Activated T-helper 2 cell treated with anti-CD3 and anti-CD28 coated beads, Interferon-gamma antibody, Interleukin-2, Interleukin-4, amounts not matched to agents 10 μg/mL and 5 μg/mL and 100 μg/mL, durations not matched to agents 14 hours and 24 hours and 36 hours (primary cell): ENCODE measurements around the gene PYY. TPM values are rescaled to one million over a fixed set of nuclear protein-coding genes. Genes with fewer than 3 reads are reported as not detected.

Experiments used
- DNase-seq: peaks from one replicate; pipeline ENCODE4 v3.0.0; 2021; ENCODE audit warnings: low spot score
- H3K27ac Mint-ChIP-seq: one replicate; pipeline ENCODE4 v1.8.0; 2021; ENCODE audit warnings: mixed read lengths
- H3K27me3 Mint-ChIP-seq: one replicate; pipeline ENCODE4 v1.8.0; 2021; ENCODE audit warnings: low read depth, mixed read lengths
- H3K36me3 Mint-ChIP-seq: one replicate; pipeline ENCODE4 v1.8.0; 2021; ENCODE audit warnings: low read depth, mixed read lengths
- H3K4me1 Mint-ChIP-seq: one replicate; pipeline ENCODE4 v1.8.0; 2021; ENCODE audit warnings: low read depth, mixed read lengths
- H3K4me3 Mint-ChIP-seq: one replicate; pipeline ENCODE4 v1.8.0; 2021; ENCODE audit warnings: low read depth, mild to moderate bottlenecking, moderate library complexity, mixed read lengths
- H3K9me3 Mint-ChIP-seq: one replicate; pipeline ENCODE4 v1.8.0; 2021; ENCODE audit warnings: mixed read lengths
- intact Hi-C: fragments of 100-400 bp; cut with micrococcal nuclease; formaldehyde crosslinking; loops from one replicate; pipeline ENCODE4 v1.15.1; 2023
- total RNA-seq: library from RNA; stranded (reverse); gene quantifications from 2 replicates; pipeline ENCODE4 v1.2.3, GENCODE V29; 2022

PYY gene
- total RNA-seq, 1 donor from 2014 or later, result 0.18 TPM

- no peaks in the 10 kb centered on the region for H3K9me3 Mint-ChIP-seq
- no peak overlapping the region for H3K4me3 Mint-ChIP-seq
- DNase-seq, result no peak
- peaks cover 5% of the 10 kb centered on the region for H3K4me1 Mint-ChIP-seq
- peaks cover 9% of the 10 kb centered on the region for H3K27me3 Mint-ChIP-seq
- H3K27ac Mint-ChIP-seq, result no peak overlapping the region
- intact Hi-C loops, result no loop called here
- no peaks in the 10 kb centered on the region for H3K36me3 Mint-ChIP-seq
Measured at GRCh38 chr17:43916385-43916784, 37.4 kb downstream of the PYY start.

- Mint-ChIP-seq H3K27ac (no peak overlapping the region), H3K36me3 (no peaks in the 10 kb centered on the region), H3K9me3 (no peaks in the 10 kb centered on the region), H3K4me1 (peaks cover 5% of the 10 kb centered on the region), H3K4me3 (no peak overlapping the region), H3K27me3 (peaks cover 9% of the 10 kb centered on the region)
- intact Hi-C loops, result no loop called here
- DNase-seq, result no peak
Measured at GRCh38 chr17:43915559-43915958, 38.2 kb downstream of the PYY start.

GRCh38 chr17:43914451-43914850 lies 39.3 kb downstream of the PYY start:
- Mint-ChIP-seq H3K4me1 (peaks cover 5% of the 10 kb centered on the region), H3K36me3 (no peaks in the 10 kb centered on the region), H3K27ac (no peak overlapping the region), H3K9me3 (no peaks in the 10 kb centered on the region), H3K27me3 (peaks cover 13% of the 10 kb centered on the region), H3K4me3 (no peak overlapping the region)
- DNase-seq, result no peak
- intact Hi-C loops, result no loop called here

GRCh38 chr17:43913584-43913983 lies 40.2 kb downstream of the PYY start:
- Mint-ChIP-seq H3K4me3 (no peak overlapping the region), H3K4me1 (peaks cover 5% of the 10 kb centered on the region), H3K27me3 (peaks cover 12% of the 10 kb centered on the region), H3K27ac (no peak overlapping the region), H3K9me3 (no peaks in the 10 kb centered on the region), H3K36me3 (no peaks in the 10 kb centered on the region)
- intact Hi-C loops, result no loop called here
- no peak for DNase-seq

- Mint-ChIP-seq H3K27ac (no peak overlapping the region), H3K4me3 (no peak overlapping the region), H3K36me3 (no peaks in the 10 kb centered on the region), H3K27me3 (peaks cover 20% of the 10 kb centered on the region), H3K9me3 (no peaks in the 10 kb centered on the region), H3K4me1 (peaks cover 5% of the 10 kb centered on the region)
- intact Hi-C loops, result no loop called here
- DNase-seq, result no peak
Measured at GRCh38 chr17:43912635-43913304, 41.0 kb downstream of the PYY start.

- peaks cover 4% of the 10 kb centered on the region for H3K4me1 Mint-ChIP-seq
- H3K4me3 Mint-ChIP-seq, result no peak overlapping the region
- DNase-seq, result no peak
- no peaks in the 10 kb centered on the region for H3K36me3 Mint-ChIP-seq
- intact Hi-C loops, result loop anchor here (2.0 kb wide), 1 partner anchor 83 kb away; no protein-coding TSS in a partner anchor
- H3K27ac Mint-ChIP-seq, result no peak overlapping the region
- H3K9me3 Mint-ChIP-seq, result no peaks in the 10 kb centered on the region
- H3K27me3 Mint-ChIP-seq, result peaks cover 22% of the 10 kb centered on the region
Measured at GRCh38 chr17:43911904-43912303, 41.8 kb downstream of the PYY start.

- Mint-ChIP-seq H3K4me1 (peaks cover 2% of the 10 kb centered on the region), H3K4me3 (no peak overlapping the region), H3K27me3 (peaks cover 35% of the 10 kb centered on the region), H3K36me3 (no peaks in the 10 kb centered on the region), H3K27ac (no peak overlapping the region), H3K9me3 (no peaks in the 10 kb centered on the region)
- intact Hi-C loops, result loop anchor here (2.0 kb wide), 1 partner anchor 85 kb away; no protein-coding TSS in a partner anchor
- no peak for DNase-seq
Measured at GRCh38 chr17:43909537-43910231, 44.1 kb downstream of the PYY start.

GRCh38 chr17:43907998-43908721 lies 45.6 kb downstream of the PYY start:
- no peaks in the 10 kb centered on the region for H3K36me3 Mint-ChIP-seq
- H3K4me1 Mint-ChIP-seq, result peaks cover 2% of the 10 kb centered on the region
- no peaks in the 10 kb centered on the region for H3K9me3 Mint-ChIP-seq
- peak; percentile 36 for DNase-seq
- no peak overlapping the region for H3K27ac Mint-ChIP-seq
- H3K27me3 Mint-ChIP-seq, result peaks cover 49% of the 10 kb centered on the region
- H3K4me3 Mint-ChIP-seq, result no peak overlapping the region
- intact Hi-C loops, result no loop called here

- peaks cover 2% of the 10 kb centered on the region for H3K4me1 Mint-ChIP-seq
- H3K36me3 Mint-ChIP-seq, result no peaks in the 10 kb centered on the region
- intact Hi-C loops, result no loop called here
- no peak within 1 kb of the TSS for H3K4me3 Mint-ChIP-seq
- no peaks in the 10 kb centered on the region for H3K9me3 Mint-ChIP-seq
- peaks cover 49% of the 10 kb centered on the region for H3K27me3 Mint-ChIP-seq
- H3K27ac Mint-ChIP-seq, result no peak within 1 kb of the TSS
- DNase-seq, result peak; percentile 20
Measured at GRCh38 chr17:43907425-43907981, 46.2 kb downstream of the PYY start, which contains the start of gene MPP2. Gene MPP2, minus strand, starts transcription at chr17:43907536. Its CDS starts 3,076 bp downstream, at chr17:43904460.

- peaks cover 49% of the 10 kb centered on the region for H3K27me3 Mint-ChIP-seq
- H3K27ac Mint-ChIP-seq, result no peak overlapping the region
- no peak overlapping the region for H3K4me3 Mint-ChIP-seq
- DNase-seq, result no peak
- no peaks in the 10 kb centered on the region for H3K36me3 Mint-ChIP-seq
- peaks cover 2% of the 10 kb centered on the region for H3K4me1 Mint-ChIP-seq
- intact Hi-C loops, result no loop called here
- H3K9me3 Mint-ChIP-seq, result no peaks in the 10 kb centered on the region
Measured at GRCh38 chr17:43906951-43907424, 46.8 kb downstream of the PYY start.

GRCh38 chr17:43905985-43906852 lies 47.5 kb downstream of the PYY start:
- Mint-ChIP-seq H3K27ac (no peak overlapping the region), H3K4me1 (peaks cover 2% of the 10 kb centered on the region), H3K36me3 (no peaks in the 10 kb centered on the region), H3K9me3 (no peaks in the 10 kb centered on the region), H3K27me3 (peaks cover 54% of the 10 kb centered on the region), H3K4me3 (no peak overlapping the region)
- no peak for DNase-seq
- intact Hi-C loops, result no loop called here

GRCh38 chr17:43905400-43905984 lies 48.2 kb downstream of the PYY start:
- intact Hi-C loops, result no loop called here
- Mint-ChIP-seq H3K27me3 (peaks cover 56% of the 10 kb centered on the region), H3K27ac (no peak overlapping the region), H3K9me3 (no peaks in the 10 kb centered on the region), H3K4me1 (peaks cover 7% of the 10 kb centered on the region), H3K4me3 (no peak overlapping the region), H3K36me3 (no peaks in the 10 kb centered on the region)
- no peak for DNase-seq
